ENCODE results near the gene CEP104. TPM values are rescaled to one million over a fixed set of nuclear protein-coding genes. Genes with fewer than 3 reads are reported as not detected.

The CEP104 gene
- total RNA-seq, 1 experiment from 2014 or later = 50.8 TPM

DNA sequence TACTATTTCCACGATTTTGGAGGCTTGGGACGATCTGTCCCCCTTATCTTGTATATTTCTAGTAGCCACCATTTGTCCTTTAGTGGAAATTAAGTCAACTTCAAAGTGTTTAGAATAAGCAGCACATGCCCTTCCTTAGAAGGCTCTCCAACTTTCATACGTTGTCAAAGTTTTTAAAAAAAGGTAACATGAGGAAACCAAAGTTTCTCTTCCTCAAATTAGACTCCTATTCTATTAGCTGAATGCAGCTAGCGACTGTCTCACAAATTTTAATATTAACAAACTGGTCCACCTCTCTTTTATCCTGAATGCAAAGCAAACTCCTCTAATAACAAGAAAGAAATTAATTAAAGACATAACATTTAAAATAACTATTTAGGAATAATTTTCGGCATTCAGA lies 36.2 kb upstream of the CEP104 start:
- Histone ChIP-seq H3K4me3 (ENCODE audit: low read depth, low read length, poor library complexity, severe bottlenecking) (no peak overlapping the region), H3K27me3 (replicated peaks; ENCODE audit: insufficient read depth, low read depth, low read length, poor library complexity) (no peaks in the 10 kb centered on the region), H3K27ac (ENCODE audit: low read depth, low read length, poor library complexity, severe bottlenecking) (no peak overlapping the region), H3K4me1 (ENCODE audit: insufficient read depth, low read length, poor library complexity, severe bottlenecking) (no peaks in the 10 kb centered on the region), H3K36me3 (ENCODE audit: insufficient read depth, low read length, poor library complexity, severe bottlenecking) (peaks cover 40% of the 10 kb centered on the region), H3K9me3 (ENCODE audit: low read depth, low read length, poor library complexity, severe bottlenecking) (peaks cover 2% of the 10 kb centered on the region)
- intact Hi-C loops (cut with micrococcal nuclease; ENCODE audit: unreplicated experiment) = no loop called here
- no TSS peak for BruUV-seq (replicated peaks)
- ChIA-PET POLR2A (ENCODE audit: low non-redundant PET) (no interaction called here), CTCF (no interaction called here)
- no peak for DNase-seq (ENCODE audit: low spot score)
- no peak for TF ChIP-seq EZH2 (IDR thresholded peaks at IDR 0.05; ENCODE audit: borderline replicate concordance, low read depth, low read length, poor library complexity, severe bottlenecking)
- TF ChIP-seq, protein P1, sequence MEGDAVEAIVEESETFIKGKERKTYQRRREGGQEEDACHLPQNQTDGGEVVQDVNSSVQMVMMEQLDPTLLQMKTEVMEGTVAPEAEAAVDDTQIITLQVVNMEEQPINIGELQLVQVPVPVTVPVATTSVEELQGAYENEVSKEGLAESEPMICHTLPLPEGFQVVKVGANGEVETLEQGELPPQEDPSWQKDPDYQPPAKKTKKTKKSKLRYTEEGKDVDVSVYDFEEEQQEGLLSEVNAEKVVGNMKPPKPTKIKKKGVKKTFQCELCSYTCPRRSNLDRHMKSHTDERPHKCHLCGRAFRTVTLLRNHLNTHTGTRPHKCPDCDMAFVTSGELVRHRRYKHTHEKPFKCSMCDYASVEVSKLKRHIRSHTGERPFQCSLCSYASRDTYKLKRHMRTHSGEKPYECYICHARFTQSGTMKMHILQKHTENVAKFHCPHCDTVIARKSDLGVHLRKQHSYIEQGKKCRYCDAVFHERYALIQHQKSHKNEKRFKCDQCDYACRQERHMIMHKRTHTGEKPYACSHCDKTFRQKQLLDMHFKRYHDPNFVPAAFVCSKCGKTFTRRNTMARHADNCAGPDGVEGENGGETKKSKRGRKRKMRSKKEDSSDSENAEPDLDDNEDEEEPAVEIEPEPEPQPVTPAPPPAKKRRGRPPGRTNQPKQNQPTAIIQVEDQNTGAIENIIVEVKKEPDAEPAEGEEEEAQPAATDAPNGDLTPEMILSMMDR (conservative IDR thresholded peaks at IDR 0.05; ENCODE audit: low read depth, low read length) = no peak

DNA sequence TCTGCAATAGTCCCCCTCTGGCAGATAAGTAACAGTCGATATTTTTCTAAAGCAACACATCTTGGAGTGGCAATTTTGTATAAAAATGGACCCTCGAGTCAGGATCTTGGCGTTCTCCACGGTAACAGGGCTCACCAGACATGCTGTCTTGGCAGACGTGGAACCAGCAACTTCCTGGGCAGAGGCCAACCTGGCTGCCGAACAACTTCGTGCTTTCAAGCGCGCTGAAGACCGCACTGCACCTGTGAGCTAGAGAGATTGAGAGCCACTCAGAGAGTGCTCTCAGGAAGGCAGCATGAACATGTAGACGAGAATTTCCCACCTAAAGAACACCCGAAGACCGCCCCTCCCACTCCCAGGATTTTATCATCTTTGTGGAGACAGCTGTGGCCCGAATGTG lies 35.7 kb upstream of the CEP104 start:
- no peak for DNase-seq (ENCODE audit: low spot score)
- TF ChIP-seq, protein P1 (conservative IDR thresholded peaks at IDR 0.05; ENCODE audit: low read depth, low read length) = no peak
- no peak for TF ChIP-seq EZH2 (IDR thresholded peaks at IDR 0.05; ENCODE audit: borderline replicate concordance, low read depth, low read length, poor library complexity, severe bottlenecking)
- Histone ChIP-seq H3K27ac (ENCODE audit: low read depth, low read length, poor library complexity, severe bottlenecking) (no peak overlapping the region), H3K4me3 (ENCODE audit: low read depth, low read length, poor library complexity, severe bottlenecking) (no peak overlapping the region), H3K36me3 (ENCODE audit: insufficient read depth, low read length, poor library complexity, severe bottlenecking) (peaks cover 40% of the 10 kb centered on the region), H3K4me1 (ENCODE audit: insufficient read depth, low read length, poor library complexity, severe bottlenecking) (no peaks in the 10 kb centered on the region), H3K27me3 (replicated peaks; ENCODE audit: insufficient read depth, low read depth, low read length, poor library complexity) (no peaks in the 10 kb centered on the region), H3K9me3 (ENCODE audit: low read depth, low read length, poor library complexity, severe bottlenecking) (no peaks in the 10 kb centered on the region)
- no TSS peak for BruUV-seq (replicated peaks)
- ChIA-PET CTCF (no interaction called here), POLR2A (ENCODE audit: low non-redundant PET) (no interaction called here)
- intact Hi-C loops (cut with micrococcal nuclease; ENCODE audit: unreplicated experiment) = no loop called here

DNA sequence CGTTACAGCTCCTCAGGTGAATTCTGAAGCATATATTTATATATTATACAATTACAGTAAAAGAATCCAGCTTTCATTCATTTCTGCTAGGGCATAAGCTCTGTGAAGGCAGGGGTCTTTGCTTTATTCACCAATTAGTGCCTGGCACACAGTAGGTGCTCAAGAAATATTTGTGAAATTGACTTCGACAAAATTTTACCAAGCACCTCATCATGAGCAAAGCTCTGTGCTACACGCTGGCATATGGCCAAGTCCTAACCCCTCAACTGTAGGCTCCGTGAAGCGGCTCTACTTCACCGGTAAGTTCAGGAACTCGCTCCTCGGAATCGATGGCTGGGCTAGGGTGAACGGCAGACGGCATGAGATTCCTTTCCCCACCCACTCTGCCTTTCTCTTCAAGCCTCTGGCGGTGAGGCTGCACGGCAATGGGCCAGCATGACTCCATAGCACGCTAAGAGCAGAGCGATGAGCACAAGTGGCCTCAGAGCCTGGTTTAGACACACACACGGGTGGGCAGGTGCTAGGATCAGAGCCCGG lies 34.4 kb upstream of the CEP104 start:
- intact Hi-C loops (cut with micrococcal nuclease; ENCODE audit: unreplicated experiment) = no loop called here
- Histone ChIP-seq H3K27ac (ENCODE audit: low read depth, low read length, poor library complexity, severe bottlenecking) (no peak overlapping the region), H3K27me3 (replicated peaks; ENCODE audit: insufficient read depth, low read depth, low read length, poor library complexity) (no peaks in the 10 kb centered on the region), H3K4me1 (ENCODE audit: insufficient read depth, low read length, poor library complexity, severe bottlenecking) (no peaks in the 10 kb centered on the region), H3K4me3 (ENCODE audit: low read depth, low read length, poor library complexity, severe bottlenecking) (no peak overlapping the region), H3K9me3 (ENCODE audit: low read depth, low read length, poor library complexity, severe bottlenecking) (no peaks in the 10 kb centered on the region), H3K36me3 (ENCODE audit: insufficient read depth, low read length, poor library complexity, severe bottlenecking) (peaks cover 40% of the 10 kb centered on the region)
- CTCF ChIA-PET = no interaction called here
- no peak for TF ChIP-seq EZH2 (IDR thresholded peaks at IDR 0.05; ENCODE audit: borderline replicate concordance, low read depth, low read length, poor library complexity, severe bottlenecking)
- TF ChIP-seq, protein P1 (conservative IDR thresholded peaks at IDR 0.05; ENCODE audit: low read depth, low read length) = no peak
- BruUV-seq (replicated peaks) = no TSS peak
- DNase-seq (ENCODE audit: low spot score) = no peak
- POLR2A ChIA-PET (ENCODE audit: low non-redundant PET) = no interaction called here
